Measurements from ENCODE around the gene PNPT1.

GRCh38 chr2:55729136-55729685 lies 35.6 kb upstream of the PNPT1 start:
- TF ChIP-seq ZFP3 (CRISPR knock-in tag; IDR thresholded peaks at IDR 0.05) = no peak
- no peak for TF ChIP-seq TSHZ2 (CRISPR knock-in tag; IDR thresholded peaks at IDR 0.05)
- TF ChIP-seq ISL1 (CRISPR knock-in tag; IDR thresholded peaks at IDR 0.05) = no peak
- TF ChIP-seq POU6F1 (CRISPR knock-in tag; IDR thresholded peaks at IDR 0.05; ENCODE audit: borderline replicate concordance, low read depth) = no peak
- no peak for TF ChIP-seq PPARA (CRISPR knock-in tag; IDR thresholded peaks at IDR 0.05; ENCODE audit: borderline replicate concordance)
- TF ChIP-seq OSR1 (CRISPR knock-in tag; IDR thresholded peaks at IDR 0.05) = no peak
